ENCODE measurements around the gene ATP6V0E2.

DNA sequence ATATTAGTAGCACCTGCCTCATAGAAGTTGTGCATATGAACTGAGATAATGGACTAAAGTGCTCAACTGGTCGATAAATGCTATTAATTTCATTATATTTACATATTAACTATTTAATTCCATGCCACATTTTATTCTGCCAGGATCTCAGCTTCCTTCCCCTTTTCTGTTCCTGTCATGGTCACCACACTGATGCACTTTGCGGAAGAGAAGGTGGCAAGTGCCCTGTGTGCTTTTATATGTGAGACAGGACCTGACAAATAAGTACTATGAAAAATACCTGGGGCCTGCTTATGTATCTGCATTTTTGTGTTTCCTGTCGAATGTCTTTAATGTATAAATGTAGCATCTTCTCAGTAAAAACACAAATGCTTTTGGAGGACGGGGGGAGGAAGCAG is 12.2 kb downstream of the ATP6V0E2 start:
- no peak for TF ChIP-seq POLR2A (IDR thresholded peaks at IDR 0.05)
- TF ChIP-seq, protein P1, sequence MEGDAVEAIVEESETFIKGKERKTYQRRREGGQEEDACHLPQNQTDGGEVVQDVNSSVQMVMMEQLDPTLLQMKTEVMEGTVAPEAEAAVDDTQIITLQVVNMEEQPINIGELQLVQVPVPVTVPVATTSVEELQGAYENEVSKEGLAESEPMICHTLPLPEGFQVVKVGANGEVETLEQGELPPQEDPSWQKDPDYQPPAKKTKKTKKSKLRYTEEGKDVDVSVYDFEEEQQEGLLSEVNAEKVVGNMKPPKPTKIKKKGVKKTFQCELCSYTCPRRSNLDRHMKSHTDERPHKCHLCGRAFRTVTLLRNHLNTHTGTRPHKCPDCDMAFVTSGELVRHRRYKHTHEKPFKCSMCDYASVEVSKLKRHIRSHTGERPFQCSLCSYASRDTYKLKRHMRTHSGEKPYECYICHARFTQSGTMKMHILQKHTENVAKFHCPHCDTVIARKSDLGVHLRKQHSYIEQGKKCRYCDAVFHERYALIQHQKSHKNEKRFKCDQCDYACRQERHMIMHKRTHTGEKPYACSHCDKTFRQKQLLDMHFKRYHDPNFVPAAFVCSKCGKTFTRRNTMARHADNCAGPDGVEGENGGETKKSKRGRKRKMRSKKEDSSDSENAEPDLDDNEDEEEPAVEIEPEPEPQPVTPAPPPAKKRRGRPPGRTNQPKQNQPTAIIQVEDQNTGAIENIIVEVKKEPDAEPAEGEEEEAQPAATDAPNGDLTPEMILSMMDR (IDR thresholded peaks at IDR 0.05) = no peak
- TF ChIP-seq EP300 (IDR thresholded peaks at IDR 0.05) = no peak

All from ovary (tissue), 3 donors.